ENCODE results near the gene MYLK. TPM values are rescaled to one million over a fixed set of nuclear protein-coding genes. Genes with fewer than 3 reads are reported as not detected.

Gene MYLK
- total and polyA plus RNA-seq, 10 of the 15 experiments (the other 5 are each of a cell fraction or from before 2014, with no cell fraction given), result 0.04 to 1.6 (median 0.42) TPM; not detected in 1

DNA sequence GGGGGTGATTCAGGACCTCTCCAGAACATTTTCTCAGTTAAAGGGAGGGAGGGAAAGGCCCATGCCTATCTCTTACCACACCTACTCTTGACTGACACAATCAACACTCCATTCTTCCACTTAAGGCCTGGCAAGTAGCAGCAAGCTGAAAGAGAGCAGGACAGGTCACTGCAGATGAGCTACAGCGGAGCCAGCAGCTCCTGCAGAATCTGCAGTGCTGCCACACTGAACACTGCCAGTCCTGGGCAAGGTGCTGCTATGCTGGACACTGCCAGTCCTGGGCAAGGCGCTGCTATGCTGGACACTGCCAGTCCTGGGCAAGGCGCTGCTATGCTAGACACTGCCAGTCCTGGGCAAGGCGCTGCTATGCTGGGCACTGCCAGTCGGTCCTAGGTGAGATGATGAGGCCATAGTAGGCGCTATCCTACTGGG lies 143.7 kb downstream of the MYLK start:
- no peak for DNase-seq (ENCODE audit: low read depth, low spot score)
- H3K79me2 ChIP-seq (ENCODE audit: control insufficient read depth, insufficient read depth, low read length), result no peaks in the 10 kb centered on the region
- peaks cover 0 to 1% of the 10 kb centered on the region in 2 experiments; a peak in 1 of 4 replicates for H3K27me3 ChIP-seq (replicated peaks in 1 of 2; ENCODE audit: control insufficient read depth in 2 of 2, insufficient read depth in 2 of 2, low read length in 1 of 2)
- H2AFZ ChIP-seq (ENCODE audit: control insufficient read depth, low read depth, low read length), result no peak overlapping the region
- ChIA-PET RAD21 (ENCODE audit: unreplicated experiment) (no interaction called here), SMC1A (ENCODE audit: uncharacterized antibody, unreplicated experiment) (interaction anchor here (0.9 kb wide), 1 partner anchor 377 kb away, joined by 3 read pairs; no protein-coding TSS in a partner anchor), CTCF (interaction anchor here (0.5 to 0.9 kb wide), 2 partner anchors 18 to 23 kb away, joined by 3 read pairs; no protein-coding TSS in a partner anchor), POLR2A (no interaction called here)
- H3K36me3 ChIP-seq (ENCODE audit: control insufficient read depth in 2 of 2, insufficient read depth in 2 of 2, low read length in 1 of 2), result no peaks in the 10 kb centered on the region
- no peak for FAIRE-seq
- H3K9me3 ChIP-seq (replicated peaks; ENCODE audit: control insufficient read depth, insufficient read depth, low read length), result no peaks in the 10 kb centered on the region
- H3K4me3 ChIP-seq, result no peak overlapping the region
- BruUV-seq (replicated peaks), result no TSS peak
- intact Hi-C loops (cut with micrococcal nuclease; ENCODE audit: unreplicated experiment) (loop anchor here (5.0 kb wide), 1 partner anchor 247 kb away; no protein-coding TSS in a partner anchor), in situ Hi-C loops (cut with MboI) (no loop called here)
- ATAC-seq, result no peak
- no peak overlapping the region for H3K9ac ChIP-seq (ENCODE audit: control insufficient read depth, insufficient read depth, low read length)
- H3K4me2 ChIP-seq (ENCODE audit: control insufficient read depth, insufficient read depth), result no peak overlapping the region
- WGBS (ENCODE audit: insufficient coverage, insufficient replicate concordance, low lambda C conversion rate, missing lambda C conversion rate), result 5% methylated on average over 6 of the region's 6 CpGs
- no peaks in the 10 kb centered on the region for H4K20me1 ChIP-seq (ENCODE audit: control insufficient read depth, insufficient read depth)
- no peaks in the 10 kb centered on the region for H3K4me1 ChIP-seq (ENCODE audit: control insufficient read depth, insufficient read depth, low read length)
- no peak overlapping the region for H3K27ac ChIP-seq (ENCODE audit: control insufficient read depth, insufficient read depth)
- TF ChIP-seq, protein P1, sequence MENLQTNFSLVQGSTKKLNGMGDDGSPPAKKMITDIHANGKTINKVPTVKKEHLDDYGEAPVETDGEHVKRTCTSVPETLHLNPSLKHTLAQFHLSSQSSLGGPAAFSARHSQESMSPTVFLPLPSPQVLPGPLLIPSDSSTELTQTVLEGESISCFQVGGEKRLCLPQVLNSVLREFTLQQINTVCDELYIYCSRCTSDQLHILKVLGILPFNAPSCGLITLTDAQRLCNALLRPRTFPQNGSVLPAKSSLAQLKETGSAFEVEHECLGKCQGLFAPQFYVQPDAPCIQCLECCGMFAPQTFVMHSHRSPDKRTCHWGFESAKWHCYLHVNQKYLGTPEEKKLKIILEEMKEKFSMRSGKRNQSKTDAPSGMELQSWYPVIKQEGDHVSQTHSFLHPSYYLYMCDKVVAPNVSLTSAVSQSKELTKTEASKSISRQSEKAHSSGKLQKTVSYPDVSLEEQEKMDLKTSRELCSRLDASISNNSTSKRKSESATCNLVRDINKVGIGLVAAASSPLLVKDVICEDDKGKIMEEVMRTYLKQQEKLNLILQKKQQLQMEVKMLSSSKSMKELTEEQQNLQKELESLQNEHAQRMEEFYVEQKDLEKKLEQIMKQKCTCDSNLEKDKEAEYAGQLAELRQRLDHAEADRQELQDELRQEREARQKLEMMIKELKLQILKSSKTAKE (IDR thresholded peaks at IDR 0.05; ENCODE audit: low read depth, poor library complexity, severe bottlenecking), result no peak
- TF ChIP-seq, protein P2, sequence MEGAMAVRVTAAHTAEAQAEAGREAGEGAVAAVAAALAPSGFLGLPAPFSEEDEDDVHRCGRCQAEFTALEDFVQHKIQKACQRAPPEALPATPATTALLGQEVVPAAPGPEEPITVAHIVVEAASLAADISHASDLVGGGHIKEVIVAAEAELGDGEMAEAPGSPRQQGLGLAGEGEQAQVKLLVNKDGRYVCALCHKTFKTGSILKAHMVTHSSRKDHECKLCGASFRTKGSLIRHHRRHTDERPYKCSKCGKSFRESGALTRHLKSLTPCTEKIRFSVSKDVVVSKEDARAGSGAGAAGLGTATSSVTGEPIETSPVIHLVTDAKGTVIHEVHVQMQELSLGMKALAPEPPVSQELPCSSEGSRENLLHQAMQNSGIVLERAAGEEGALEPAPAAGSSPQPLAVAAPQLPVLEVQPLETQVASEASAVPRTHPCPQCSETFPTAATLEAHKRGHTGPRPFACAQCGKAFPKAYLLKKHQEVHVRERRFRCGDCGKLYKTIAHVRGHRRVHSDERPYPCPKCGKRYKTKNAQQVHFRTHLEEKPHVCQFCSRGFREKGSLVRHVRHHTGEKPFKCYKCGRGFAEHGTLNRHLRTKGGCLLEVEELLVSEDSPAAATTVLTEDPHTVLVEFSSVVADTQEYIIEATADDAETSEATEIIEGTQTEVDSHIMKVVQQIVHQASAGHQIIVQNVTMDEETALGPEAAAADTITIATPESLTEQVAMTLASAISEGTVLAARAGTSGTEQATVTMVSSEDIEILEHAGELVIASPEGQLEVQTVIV (IDR thresholded peaks at IDR 0.05; ENCODE audit: borderline replicate concordance, partially characterized antibody), result no peak
- TF ChIP-seq TBL1XR1 (IDR thresholded peaks at IDR 0.05; ENCODE audit: low read depth, low read length) (no peak), EGR1 (IDR thresholded peaks at IDR 0.05; ENCODE audit: borderline replicate concordance in 1 of 2, low read depth in 2 of 2, low read length in 2 of 2) (no peak), HDAC6 (IDR thresholded peaks at IDR 0.05; ENCODE audit: unreplicated experiment) (no peak), KLF5 (IDR thresholded peaks at IDR 0.05; ENCODE audit: partially characterized antibody) (no peak), KDM1A (IDR thresholded peaks at IDR 0.05; ENCODE audit: borderline replicate concordance) (no peak), YY1 (IDR thresholded peaks at IDR 0.05; ENCODE audit: low read depth, low read length) (no peak), TAF1 (IDR thresholded peaks at IDR 0.05; ENCODE audit: borderline replicate concordance, low read depth, low read length) (no peak)
- TF ChIP-seq, protein P3, sequence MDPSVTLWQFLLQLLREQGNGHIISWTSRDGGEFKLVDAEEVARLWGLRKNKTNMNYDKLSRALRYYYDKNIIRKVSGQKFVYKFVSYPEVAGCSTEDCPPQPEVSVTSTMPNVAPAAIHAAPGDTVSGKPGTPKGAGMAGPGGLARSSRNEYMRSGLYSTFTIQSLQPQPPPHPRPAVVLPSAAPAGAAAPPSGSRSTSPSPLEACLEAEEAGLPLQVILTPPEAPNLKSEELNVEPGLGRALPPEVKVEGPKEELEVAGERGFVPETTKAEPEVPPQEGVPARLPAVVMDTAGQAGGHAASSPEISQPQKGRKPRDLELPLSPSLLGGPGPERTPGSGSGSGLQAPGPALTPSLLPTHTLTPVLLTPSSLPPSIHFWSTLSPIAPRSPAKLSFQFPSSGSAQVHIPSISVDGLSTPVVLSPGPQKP (IDR thresholded peaks at IDR 0.05; ENCODE audit: low read depth, low read length), result no peak
- TF ChIP-seq, protein P4, sequence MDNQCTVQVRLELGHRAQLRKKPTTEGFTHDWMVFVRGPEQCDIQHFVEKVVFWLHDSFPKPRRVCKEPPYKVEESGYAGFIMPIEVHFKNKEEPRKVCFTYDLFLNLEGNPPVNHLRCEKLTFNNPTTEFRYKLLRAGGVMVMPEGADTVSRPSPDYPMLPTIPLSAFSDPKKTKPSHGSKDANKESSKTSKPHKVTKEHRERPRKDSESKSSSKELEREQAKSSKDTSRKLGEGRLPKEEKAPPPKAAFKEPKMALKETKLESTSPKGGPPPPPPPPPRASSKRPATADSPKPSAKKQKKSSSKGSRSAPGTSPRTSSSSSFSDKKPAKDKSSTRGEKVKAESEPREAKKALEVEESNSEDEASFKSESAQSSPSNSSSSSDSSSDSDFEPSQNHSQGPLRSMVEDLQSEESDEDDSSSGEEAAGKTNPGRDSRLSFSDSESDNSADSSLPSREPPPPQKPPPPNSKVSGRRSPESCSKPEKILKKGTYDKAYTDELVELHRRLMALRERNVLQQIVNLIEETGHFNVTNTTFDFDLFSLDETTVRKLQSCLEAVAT (IDR thresholded peaks at IDR 0.05), result no peak
- TF ChIP-seq, protein P5, sequence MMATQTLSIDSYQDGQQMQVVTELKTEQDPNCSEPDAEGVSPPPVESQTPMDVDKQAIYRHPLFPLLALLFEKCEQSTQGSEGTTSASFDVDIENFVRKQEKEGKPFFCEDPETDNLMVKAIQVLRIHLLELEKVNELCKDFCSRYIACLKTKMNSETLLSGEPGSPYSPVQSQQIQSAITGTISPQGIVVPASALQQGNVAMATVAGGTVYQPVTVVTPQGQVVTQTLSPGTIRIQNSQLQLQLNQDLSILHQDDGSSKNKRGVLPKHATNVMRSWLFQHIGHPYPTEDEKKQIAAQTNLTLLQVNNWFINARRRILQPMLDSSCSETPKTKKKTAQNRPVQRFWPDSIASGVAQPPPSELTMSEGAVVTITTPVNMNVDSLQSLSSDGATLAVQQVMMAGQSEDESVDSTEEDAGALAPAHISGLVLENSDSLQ (IDR thresholded peaks at IDR 0.05), result no peak
